HFFc6 (cell line): Measurements from ENCODE around the gene TTLL10. TPM values are rescaled to one million over a fixed set of nuclear protein-coding genes. Genes with fewer than 3 reads are reported as not detected.

Experiments used
- DNase-seq: peaks from one replicate; pipeline ENCODE4 v3.0.0-alpha.2; 2018
- H3K27ac Mint-ChIP-seq: 2 replicates; pipeline ENCODE4 v1.8.0; 2020; ENCODE audit warnings: mild to moderate bottlenecking, mixed read lengths
- H3K27me3 Mint-ChIP-seq: 2 replicates; pipeline ENCODE4 v1.8.0; 2021; ENCODE audit warnings: mild to moderate bottlenecking, moderate library complexity, mixed read lengths; ENCODE audit not compliant: insufficient read depth
- H3K36me3 Mint-ChIP-seq: 2 replicates; pipeline ENCODE4 v1.8.0; 2021; ENCODE audit warnings: low read depth, mixed read lengths
- H3K4me1 Mint-ChIP-seq: 2 replicates; pipeline ENCODE4 v1.8.0; 2020; ENCODE audit warnings: low read depth, mixed read lengths
- H3K4me3 Mint-ChIP-seq: 2 replicates; pipeline ENCODE4 v1.8.0; 2020; ENCODE audit warnings: mild to moderate bottlenecking, moderate library complexity, mixed read lengths
- H3K9me3 Mint-ChIP-seq: 2 replicates; pipeline ENCODE4 v1.8.0; 2020; ENCODE audit warnings: mild to moderate bottlenecking, mixed read lengths
- CTCF ChIP-seq: fragments of 200-600 bp; sonication (generic); IDR thresholded peaks from 2 replicates; pipeline ENCODE4 v1.5.0; 2021; ENCODE audit warnings: antibody characterized with exemption, mild to moderate bottlenecking
- total RNA-seq, 6 experiments: library from RNA; stranded (reverse); fragmentation: NEBNext Ultra II Directional; extraction: Animal tissue kit (Norgen Biotek cat#: 25700); gene quantifications; 2 replicates in 1 of 6; 3 replicates in 5 of 6; pipeline ENCODE4 v1.2.3, GENCODE V29; 2021

Gene TTLL10
- total RNA-seq, 6 experiments from 2014 or later = not detected

GRCh38 chr1:1211541-1212441, 38.1 kb downstream of the TTLL10 start:
- H3K36me3 Mint-ChIP-seq = peaks cover 4% of the 10 kb centered on the region; the same call in 1 of the 2 replicates
- H3K4me1 Mint-ChIP-seq = peaks cover 13% of the 10 kb centered on the region
- no peak overlapping the region for H3K27ac Mint-ChIP-seq
- no peaks in the 10 kb centered on the region for H3K9me3 Mint-ChIP-seq
- no peak for TF ChIP-seq CTCF
- H3K27me3 Mint-ChIP-seq = no peaks in the 10 kb centered on the region
- no peak overlapping the region for H3K4me3 Mint-ChIP-seq
- DNase-seq = no peak

- TF ChIP-seq CTCF = no peak
- H3K27me3 Mint-ChIP-seq = 0 out of 2 replicates have a peak, but pooled peaks cover 1% of the 10 kb centered on the region
- peaks cover 4% of the 10 kb centered on the region; the same call in 1 of the 2 replicates for H3K36me3 Mint-ChIP-seq
- no peaks in the 10 kb centered on the region for H3K9me3 Mint-ChIP-seq
- no peak overlapping the region for H3K4me3 Mint-ChIP-seq
- H3K4me1 Mint-ChIP-seq = peaks cover 11% of the 10 kb centered on the region
- H3K27ac Mint-ChIP-seq = no peak overlapping the region
- no peak for DNase-seq
These were observed 39.2 kb downstream of the TTLL10 start for GRCh38 chr1:1212780-1213344.

GRCh38 chr1:1213345-1214265, 39.9 kb downstream of the TTLL10 start, which contains the start of gene TNFRSF4:
TNFRSF4 (minus strand) TSS chr1:1214153; CDS start chr1:1214127, 26 bp downstream.
- DNase-seq = no peak
- Mint-ChIP-seq H3K9me3 (no peaks in the 10 kb centered on the region), H3K27me3 (0 out of 2 replicates have a peak, but pooled peaks cover 1% of the 10 kb centered on the region), H3K4me1 (peaks cover 3% of the 10 kb centered on the region), H3K4me3 (no peak within 1 kb of the TSS), H3K27ac (no peak within 1 kb of the TSS), H3K36me3 (peaks cover 8% of the 10 kb centered on the region; the same call in 1 of the 2 replicates)
- TF ChIP-seq CTCF = no peak

- Mint-ChIP-seq H3K4me3 (no peak overlapping the region), H3K9me3 (no peaks in the 10 kb centered on the region), H3K27ac (no peak overlapping the region), H3K4me1 (no peaks in the 10 kb centered on the region), H3K36me3 (peaks cover 8% of the 10 kb centered on the region; the same call in 1 of the 2 replicates), H3K27me3 (0 out of 2 replicates have a peak, but pooled peaks cover 1% of the 10 kb centered on the region)
- DNase-seq = no peak
- TF ChIP-seq CTCF = no peak
These were observed 41.5 kb downstream of the TTLL10 start for GRCh38 chr1:1215080-1215676.
